Measurements from ENCODE around the gene PIK3R5. TPM values are rescaled to one million over a fixed set of nuclear protein-coding genes. Genes with fewer than 3 reads are reported as not detected.
A peak's percentile ranks its signal among the peaks of the same experiment; 100 is the strongest.

The PIK3R5 gene
- total RNA-seq, 1 experiment from 2014 or later = 0.35 TPM

DNA sequence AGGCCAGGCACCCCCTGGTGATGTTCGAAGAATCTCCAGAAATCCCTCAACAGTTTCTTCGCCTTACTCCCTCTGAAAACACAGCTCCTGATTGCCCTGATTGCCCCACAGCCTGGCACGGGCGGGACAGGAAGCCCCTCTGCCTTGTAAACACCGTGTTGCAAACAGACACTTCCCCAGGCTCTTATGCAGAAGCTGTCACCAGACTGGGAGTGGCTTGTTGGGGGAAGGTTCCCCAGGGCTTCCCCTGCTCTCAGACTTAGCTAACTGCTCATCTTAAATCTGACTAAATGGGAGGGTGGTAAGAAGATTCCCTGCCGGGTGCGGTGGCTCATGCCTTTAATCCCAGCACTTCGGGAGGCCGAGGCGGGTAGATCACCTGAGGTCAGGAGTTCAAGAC lies 11.2 kb downstream of the PIK3R5 start:
- no peak for DNase-seq (ENCODE audit: extremely low read depth, low read depth)

DNA sequence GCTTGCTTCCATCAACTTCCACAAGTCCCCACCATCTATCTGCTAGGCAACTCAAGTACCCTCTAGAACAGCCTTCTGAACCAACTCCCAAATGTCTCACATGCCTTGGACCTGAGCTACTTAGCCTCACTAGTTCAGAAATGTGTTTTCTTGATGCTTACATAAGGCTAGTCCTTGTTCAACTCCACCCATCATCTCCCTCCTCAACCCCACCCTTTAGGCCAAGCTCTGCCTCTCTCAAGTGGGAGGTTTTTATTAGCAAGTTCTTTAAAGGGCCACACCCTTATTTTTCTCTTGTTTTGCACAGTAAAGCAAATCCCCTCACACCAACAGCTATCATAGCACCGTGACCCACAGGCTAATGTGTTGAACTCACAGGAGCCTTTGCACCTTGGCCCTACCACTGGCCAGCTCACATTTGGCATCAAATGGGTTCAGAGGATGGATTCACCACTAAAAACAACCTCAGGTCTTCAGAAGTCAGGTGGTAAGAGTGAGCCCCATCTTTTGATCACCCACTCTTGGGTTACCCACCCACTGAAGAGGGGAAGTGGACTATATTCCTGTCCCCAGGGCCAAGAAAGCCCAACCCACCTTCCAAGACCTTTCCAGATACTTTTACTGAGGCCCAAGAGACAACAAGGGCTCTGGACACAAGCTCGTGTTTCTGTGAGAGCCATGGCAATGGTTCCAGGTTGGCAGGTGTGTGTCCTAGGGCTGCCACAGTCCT lies 12.2 kb downstream of the PIK3R5 start:
- no peak for DNase-seq (ENCODE audit: extremely low read depth, low read depth)

DNA sequence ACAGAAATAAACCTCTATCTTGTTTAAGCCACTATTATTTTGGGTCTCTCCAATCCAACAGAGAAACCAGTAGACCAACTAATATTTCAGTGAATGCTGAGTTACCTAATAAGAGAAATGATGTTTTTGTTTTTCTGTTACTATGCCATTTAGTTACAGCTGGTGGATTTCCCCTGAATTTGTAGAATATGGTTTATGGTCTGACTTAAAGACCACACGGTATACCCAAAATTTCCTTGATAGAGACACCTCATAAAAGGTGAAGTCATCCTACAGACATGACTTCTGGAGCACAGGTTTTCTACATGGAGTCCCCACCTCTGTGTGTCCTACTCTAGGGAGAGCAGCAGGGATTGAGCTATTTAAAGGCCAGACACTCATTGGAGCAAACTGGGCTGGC lies 13.3 kb downstream of the PIK3R5 start:
- no peak for DNase-seq (ENCODE audit: extremely low read depth, low read depth)

DNA sequence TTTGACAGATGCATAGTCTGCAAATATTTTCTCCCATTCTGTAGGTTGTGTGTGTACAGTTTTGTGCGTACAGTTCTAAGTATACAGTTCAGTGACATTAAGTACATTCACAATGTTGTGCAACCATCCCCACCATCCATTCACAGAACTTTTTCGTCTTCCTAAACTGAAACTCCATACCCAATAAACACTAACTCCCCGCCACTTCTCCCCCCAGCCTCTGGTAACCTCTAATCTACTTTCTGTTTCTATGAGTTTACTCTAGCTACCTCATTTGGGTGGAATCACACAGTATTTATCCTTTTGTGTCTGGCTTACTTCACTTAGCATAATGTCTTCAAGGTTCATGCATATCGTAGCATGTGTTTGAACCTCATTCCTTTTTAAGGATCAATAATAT lies 14.3 kb downstream of the PIK3R5 start:
- no peak for DNase-seq (ENCODE audit: extremely low read depth, low read depth)

DNA sequence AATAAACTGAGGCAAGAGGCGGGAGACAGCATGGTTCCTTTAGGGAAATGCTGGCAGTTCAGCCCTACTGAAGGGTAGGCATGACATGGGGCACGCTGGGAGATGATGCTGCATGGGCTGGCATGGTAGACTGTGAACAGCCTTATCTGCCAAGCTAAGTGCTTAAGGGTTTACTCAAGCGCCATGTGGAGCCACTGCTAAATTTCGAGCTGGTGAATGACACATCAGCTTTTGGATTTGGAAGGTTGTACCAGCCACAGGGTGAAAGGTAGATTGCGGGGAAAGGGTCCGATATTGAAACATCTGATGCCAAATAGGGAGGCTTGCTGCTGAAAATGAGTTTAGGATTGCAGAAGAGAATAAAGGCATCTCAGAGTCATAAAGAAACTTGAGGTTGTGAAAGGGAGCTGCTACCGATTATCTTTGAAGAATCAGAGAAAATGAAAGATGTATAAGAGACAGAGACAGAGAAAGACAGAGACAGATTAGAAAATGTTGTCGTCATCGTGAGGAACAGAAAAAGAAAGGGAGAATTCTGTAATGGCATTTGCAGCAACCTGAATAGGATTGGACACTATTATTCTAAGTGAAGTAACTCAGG lies 16.3 kb downstream of the PIK3R5 start:
- no peak for DNase-seq (ENCODE audit: extremely low read depth, low read depth)

DNA sequence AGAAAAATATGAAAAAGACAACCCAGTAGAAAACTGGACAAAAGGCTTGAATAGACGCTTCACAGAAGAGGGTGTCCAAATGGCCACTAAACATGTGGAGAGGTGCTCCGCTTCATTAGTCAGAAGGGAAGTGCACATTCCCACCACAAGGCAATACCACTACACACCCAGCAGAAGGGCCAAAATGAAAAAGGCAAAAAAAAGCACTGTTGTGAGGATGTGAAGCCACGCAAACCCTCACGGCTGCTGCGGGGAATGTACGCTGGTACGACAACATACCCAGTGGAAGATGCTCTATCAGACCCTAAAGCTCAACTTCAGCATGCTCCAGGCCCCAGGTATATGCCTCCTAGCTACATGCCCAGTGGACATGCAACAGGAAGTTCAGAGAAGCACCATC lies 17.0 kb downstream of the PIK3R5 start:
- DNase-seq (ENCODE audit: extremely low read depth, low read depth) = no peak

DNA sequence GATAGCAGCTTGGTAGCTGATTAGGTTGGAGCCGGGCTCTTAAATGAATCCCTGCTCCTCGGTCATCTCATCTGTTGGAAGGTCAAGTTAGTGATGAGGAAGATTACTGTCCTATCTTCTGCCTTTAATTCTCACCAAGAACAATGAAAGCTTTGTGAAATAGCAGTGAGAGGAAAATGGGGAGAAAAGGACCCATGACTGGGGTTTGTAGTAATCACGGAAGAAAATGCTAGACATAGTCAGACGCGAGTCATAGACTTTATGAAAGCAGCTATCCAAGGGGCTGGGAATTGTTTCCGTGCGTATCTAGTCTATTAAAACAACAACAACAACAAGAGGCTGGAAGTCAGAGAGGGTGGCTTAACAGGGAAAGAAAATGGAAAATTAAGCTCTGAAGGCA lies 18.3 kb downstream of the PIK3R5 start:
- DNase-seq (ENCODE audit: extremely low read depth, low read depth) = no peak

DNA sequence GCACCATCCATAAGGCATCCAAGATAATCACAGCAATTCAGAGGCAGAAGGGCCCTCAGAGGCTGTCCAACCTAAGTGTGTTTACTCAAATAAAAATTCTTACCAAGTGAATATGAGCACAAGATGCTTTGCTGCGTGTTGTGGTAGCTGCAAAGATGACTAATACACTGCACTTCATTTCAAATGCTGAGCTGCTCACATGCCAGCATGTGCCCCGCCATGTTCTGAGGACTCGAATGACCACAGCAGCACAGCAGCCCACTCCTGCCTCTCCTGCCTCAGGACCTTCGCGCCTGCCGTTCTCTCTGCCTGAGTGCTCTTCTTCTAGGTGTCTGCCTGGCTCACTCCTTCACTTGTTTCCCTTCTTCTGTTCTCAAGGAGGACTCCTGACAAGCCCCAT lies 19.0 kb downstream of the PIK3R5 start:
- DNase-seq (ENCODE audit: extremely low read depth, low read depth) = no peak

DNA sequence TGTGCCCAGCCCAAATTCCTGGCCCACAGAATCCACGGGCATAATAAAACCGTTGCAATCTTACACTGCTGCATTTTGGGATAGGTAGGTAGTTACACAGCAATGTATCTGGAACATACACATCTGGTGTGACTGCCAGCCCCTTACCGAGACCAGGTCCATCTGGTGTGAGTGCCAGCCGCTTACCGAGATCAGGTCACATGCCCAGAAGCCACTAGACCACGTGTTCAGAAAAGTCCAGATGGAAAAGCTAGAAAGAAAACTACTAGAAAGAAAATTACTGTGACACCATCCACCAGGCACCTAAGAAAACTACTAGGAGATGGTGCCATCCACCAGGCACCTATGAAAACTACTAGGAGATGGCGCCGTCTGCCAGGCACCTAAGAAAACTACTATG lies 19.4 kb downstream of the PIK3R5 start:
- DNase-seq (ENCODE audit: extremely low read depth, low read depth) = no peak

DNA sequence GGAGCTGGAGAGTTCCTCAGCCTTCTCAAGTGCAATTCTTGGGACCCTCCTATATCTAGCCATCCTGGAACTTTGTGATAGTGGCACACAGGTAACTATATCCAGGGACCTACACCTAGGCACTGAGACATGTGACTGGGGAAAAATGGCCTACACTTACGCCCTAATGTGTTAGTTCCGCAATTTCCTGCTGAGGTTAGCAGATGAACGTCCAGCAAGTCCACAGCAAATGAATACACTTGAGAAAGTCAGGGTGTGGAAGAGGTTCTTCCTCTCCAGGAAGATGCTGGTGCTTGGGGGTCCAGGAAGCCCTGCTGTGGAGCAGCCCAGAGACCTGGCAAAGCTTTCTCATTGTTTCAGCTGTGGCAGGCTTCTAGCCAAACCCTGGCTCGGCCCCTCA lies 20.8 kb downstream of the PIK3R5 start:
- no peak for DNase-seq (ENCODE audit: extremely low read depth, low read depth)

DNA sequence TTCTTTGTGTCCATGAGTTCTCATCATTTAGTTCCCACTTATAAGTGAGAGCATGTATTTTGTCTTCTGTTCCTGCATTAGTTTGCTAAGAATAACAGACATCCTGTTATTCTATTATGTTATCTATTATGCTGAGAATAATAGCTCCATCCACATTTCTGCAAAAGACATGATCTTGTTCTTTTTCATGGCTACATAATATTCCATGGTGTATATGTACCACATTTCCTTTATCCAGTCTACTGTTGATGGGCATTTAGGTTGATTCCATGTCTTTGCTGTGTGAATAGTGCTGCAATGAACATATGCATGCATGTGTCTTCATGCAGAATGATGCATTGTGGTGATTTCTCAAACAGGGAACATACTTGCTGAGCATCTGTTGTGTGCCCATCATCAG lies 21.4 kb downstream of the PIK3R5 start:
- no peak for DNase-seq (ENCODE audit: extremely low read depth, low read depth)

DNA sequence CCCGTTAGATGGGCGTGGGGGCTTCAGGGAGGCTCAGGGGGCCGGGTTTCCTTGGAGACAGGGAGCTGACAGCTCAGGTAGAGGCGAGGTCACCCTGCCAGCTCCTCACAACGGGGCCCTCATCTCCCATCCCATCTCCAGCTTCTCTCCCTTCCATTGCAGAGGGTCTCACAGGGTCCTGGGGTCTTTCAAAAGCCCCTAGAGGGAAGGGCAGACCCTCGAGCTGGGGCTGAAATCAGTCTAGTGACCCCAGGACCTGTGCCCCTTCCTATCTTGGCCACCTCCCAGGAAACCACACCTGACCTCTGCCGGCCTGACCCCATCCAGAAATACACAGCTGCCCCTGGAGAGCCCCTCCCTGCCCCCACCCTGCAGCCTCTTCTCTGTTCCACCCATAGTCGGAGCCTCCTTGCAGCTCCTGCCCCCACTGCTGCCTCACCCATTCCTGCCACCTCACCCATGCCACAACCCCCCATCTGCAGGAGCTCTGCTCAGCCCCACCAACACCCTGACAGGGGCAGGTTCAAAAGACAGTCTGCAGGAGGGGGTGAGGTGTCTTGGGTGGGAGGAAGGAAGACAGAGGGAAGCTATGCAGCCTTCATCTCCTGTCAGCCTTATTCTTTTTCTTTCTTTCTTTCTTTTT lies 23.4 kb downstream of the PIK3R5 start:
- DNase-seq (ENCODE audit: extremely low read depth, low read depth) = no peak

DNA sequence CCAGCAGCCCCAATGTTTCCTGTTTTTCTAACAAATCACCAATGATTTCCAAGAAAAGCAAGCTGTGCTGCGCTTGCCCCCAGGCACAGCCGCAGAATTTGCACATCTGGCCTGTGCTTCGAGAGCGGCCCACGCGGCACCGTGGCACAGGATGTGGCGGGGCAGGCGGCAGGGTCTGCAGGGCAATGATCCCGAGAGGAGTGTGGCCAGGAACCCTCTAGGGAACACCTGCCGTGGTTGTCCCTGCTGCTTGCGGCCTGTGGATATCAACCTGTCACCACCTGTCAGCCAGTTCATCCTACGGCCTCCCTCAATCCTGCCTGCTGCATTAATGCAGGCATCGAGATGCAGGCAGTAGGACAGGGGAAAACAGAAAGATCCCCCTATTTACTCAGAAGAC lies 24.0 kb downstream of the PIK3R5 start:
- DNase-seq (ENCODE audit: extremely low read depth, low read depth) = no peak

DNA sequence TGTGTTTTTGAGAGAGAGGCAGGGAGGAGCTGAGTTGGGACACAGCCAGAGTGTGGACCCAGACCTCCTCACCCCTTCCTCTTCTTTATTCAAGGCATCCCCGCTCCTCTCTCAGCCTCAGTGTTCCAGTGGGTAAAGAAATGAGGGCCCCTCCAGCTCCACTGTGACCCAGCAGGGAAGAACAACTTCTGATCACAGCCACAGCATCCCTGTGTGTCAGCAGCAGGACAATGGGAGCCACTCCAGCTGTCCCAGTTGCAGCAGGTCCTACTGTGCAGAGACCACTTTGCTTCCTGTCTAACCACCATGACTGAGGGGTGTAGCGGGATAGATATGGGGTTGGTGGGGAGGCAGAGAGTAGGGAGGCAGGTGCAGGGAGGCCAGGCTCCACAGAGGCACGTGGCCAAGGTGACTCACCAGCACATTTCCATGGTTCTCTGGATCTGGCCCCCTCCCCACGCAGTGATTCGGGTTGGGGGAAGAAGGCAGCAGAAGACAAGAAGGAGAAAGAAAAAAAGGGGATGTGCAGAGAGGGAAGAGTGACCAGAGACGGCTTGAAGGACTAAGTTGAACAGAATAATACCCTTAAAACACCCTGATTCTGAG lies 24.5 kb downstream of the PIK3R5 start:
- DNase-seq (ENCODE audit: extremely low read depth, low read depth) = no peak

DNA sequence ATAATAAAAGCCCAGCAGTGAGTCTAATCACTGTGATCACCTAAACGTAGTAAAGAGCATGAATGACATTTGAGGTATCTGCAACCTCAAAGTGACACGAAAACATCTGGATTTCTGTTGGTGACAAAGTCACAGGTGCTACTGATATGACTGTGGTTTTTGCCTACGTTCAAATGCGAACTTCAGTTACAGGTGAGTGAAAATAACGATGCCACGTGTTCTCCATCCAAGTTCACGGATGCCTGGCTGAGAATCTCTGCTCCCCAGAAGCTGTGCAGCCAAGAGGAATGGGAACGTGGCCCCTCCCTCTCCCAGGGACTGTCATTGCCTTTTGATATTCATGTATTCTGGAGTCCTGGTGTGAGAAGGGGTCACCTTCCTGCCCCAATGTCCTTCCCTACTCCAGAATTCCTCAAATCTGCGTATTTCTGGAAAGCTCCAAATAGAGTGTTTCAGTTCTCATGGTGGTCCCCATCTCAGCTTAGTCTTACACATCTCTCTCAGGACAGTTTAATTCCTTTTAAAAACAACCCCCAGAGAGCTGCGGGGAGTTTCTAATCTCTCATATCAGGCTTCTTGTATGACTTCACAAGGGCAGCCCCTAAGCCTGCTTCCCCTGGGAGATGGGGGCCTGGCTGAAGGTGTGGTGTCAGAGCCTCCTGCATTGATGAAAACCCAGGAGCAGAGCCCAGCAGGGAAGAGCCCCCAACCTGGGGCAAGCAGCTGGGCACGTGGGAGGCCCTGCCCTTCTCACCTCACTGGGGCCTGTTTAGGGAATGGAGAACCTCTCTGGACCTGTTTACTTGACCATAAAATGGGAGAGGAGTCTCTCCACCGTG lies 25.8 kb downstream of the PIK3R5 start:
- DNase-seq (ENCODE audit: extremely low read depth, low read depth) = no peak

DNA sequence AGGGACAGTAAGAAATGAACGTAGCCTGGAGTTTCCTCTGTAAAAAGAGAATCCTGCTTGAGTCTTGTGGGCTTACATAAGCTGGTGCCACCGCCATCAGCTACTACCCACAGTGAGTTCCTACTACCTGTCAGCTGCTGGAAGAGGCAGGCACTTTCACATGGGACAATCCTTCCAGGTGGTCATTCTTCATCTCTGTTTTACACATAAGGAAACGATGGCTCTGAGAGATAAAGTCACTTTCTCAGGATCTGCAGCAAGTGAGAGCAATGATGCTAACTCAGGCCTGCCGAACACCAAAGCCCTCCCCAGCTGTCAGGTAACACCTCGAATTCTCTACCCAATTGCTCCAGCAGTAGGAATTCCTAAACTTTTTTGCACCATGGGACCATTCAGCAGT lies 26.6 kb downstream of the PIK3R5 start:
- DNase-seq (ENCODE audit: extremely low read depth, low read depth) = no peak

DNA sequence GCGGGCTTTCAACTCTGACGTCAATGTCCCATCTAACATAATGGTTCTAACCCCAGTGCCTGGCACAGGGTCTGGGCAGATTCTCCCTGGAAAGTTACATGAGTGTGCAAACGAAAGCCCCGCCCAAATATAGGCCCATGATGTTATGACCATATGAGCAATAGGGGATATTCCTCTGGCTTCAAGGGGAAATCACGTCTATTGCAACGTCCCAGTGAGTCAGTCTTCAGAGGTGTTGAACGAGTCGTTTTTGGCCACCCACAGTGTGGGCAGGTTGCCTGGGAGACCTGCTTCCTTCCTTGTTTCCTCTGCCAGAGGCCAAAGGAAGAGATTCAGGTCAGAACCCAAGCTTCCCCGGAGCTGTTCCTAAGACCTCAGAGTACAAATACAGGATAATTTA lies 30.3 kb downstream of the PIK3R5 start:
- DNase-seq (ENCODE audit: extremely low read depth, low read depth) = peak; percentile 62

DNA sequence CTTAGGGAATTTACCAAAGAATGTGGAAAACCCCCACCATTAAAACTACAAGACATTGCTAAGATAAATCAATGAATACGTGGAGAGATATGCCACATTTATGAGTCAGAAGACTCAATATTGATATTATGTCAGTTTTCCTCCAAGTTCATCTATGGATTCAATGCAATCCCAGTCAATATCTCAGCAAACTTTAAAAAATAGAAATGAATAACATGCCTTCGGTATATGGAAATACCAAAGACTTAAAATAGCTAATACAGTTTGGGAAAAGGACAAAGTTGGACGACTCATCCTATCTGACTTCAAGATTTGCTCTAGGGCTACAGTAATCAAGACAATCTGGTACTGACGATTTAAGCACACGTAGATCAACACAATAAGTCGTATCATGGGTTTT lies 31.2 kb downstream of the PIK3R5 start:
- no peak for DNase-seq (ENCODE audit: extremely low read depth, low read depth)

DNA sequence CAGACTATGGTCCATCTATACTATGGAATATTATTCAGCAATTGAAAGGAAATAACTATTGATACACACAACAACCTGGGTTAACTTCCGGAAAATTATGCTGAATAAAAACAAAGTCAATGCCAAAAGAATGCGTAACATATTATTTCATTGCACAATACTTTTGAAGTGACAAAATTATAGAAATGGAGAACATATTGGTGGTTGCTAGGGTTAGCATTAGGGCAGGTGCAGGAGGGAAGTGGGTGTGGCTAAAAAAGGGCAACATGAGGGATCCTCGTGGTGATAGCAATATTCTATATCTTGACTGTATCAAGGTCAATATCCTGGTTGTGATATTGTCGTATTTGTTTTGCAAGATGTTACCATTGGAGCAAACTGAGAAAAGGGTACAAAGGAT lies 34.9 kb downstream of the PIK3R5 start:
- no peak for DNase-seq (ENCODE audit: extremely low read depth, low read depth)

DNA sequence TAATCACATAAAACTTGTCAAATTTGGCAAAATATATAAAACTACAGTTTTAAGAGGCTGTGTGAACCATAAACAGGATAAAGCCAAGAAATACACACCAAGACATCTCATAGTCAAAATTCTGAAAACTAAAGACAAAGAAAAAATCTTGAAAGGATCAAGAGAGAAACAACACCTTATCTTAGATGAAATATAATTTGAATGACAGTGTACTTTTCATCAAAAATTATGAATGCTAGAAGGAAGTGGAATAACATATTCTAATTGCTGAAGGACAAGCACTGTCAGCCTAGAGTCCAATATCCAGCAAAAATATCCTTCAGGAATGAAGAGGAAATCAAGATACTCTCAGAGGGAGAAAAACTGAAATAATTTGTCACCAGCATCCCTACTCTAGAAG lies 37.2 kb downstream of the PIK3R5 start:
- no peak for DNase-seq (ENCODE audit: extremely low read depth, low read depth)

DNA sequence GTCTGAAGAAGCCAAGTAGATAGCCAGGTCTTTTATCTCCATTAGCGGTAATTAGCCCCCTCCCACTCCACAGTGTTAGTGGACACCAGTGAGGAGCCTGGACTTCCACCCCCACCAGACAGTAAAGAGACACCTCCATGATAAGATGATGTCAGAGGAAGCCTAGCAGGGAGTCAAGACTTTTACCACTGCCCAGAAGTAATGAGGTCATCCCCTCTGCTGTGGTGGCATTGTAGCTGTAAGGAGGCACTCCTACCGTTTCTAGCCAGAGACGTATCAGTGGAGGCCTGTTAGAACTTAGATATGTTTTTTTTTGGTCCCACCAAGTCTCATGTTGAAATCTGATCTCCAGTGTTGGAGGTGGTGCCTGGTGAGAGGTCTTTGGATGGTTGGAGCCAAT lies 38.1 kb downstream of the PIK3R5 start:
- DNase-seq (ENCODE audit: extremely low read depth, low read depth) = no peak
